Epidermal melanocyte (primary cell): ENCODE data around the gene ANKRD37.

Experiments
- DNase-seq: peaks from one replicate; pipeline ENCODE4 v3.0.0; 2011; ENCODE audit warnings: low spot score; ENCODE audit not compliant: insufficient read length

The ANKRD37 gene

GRCh38 chr4:185412412-185412811 is 15.8 kb downstream of the ANKRD37 start:
- DNase-seq = no peak

GRCh38 chr4:185416955-185417354 is 20.3 kb downstream of the ANKRD37 start:
- DNase-seq = no peak

GRCh38 chr4:185421366-185422124 is 24.9 kb downstream of the ANKRD37 start:
- no peak for DNase-seq

GRCh38 chr4:185424905-185425646 is 28.4 kb downstream of the ANKRD37 start:
- DNase-seq = no peak

- peak; percentile 49 for DNase-seq
Observed at GRCh38 chr4:185425647-185426352, 29.2 kb downstream of the ANKRD37 start, which contains the start of gene UFSP2. Gene UFSP2, minus strand, starts transcription at chr4:185425964. Its CDS starts 96 bp downstream, at chr4:185425868.

GRCh38 chr4:185426960-185427688 is 30.5 kb downstream of the ANKRD37 start:
- DNase-seq = no peak

GRCh38 chr4:185429660-185430059 is 33.0 kb downstream of the ANKRD37 start:
- no peak for DNase-seq

- no peak for DNase-seq
Observed at GRCh38 chr4:185435466-185435865, 38.8 kb downstream of the ANKRD37 start.

- DNase-seq = no peak
Observed at GRCh38 chr4:185437809-185438208, 41.2 kb downstream of the ANKRD37 start.

GRCh38 chr4:185441479-185441878 is 44.8 kb downstream of the ANKRD37 start:
- DNase-seq = no peak

GRCh38 chr4:185445209-185445608 is 48.6 kb downstream of the ANKRD37 start:
- DNase-seq = no peak
